HCT116 (cell line): Measurements from ENCODE around the gene L1CAM. TPM values are rescaled to one million over a fixed set of nuclear protein-coding genes. Genes with fewer than 3 reads are reported as not detected.

ENCODE experiments used
- ATAC-seq: fragments of 200-7000 bp; cut with Tn5 transposase; 2 replicates; pipeline ENCODE4 v1.9.1; 2020; ENCODE audit warnings: mild to moderate bottlenecking, moderate library complexity
- BruUV-seq: library from RNA; stranded (reverse); fragments of 400-500 nt; replicated peaks from 2 replicates; lab custom pipeline; 2021; lab: Mats Ljungman, UMichigan
- CTCF ChIA-PET: fragments of 300-600 bp; sonication (Branson Sonifier 250); formaldehyde crosslinking; loops from one replicate; lab custom pipeline; 2021; ENCODE audit warnings: antibody characterized with exemption; lab: Charles Lee
- POLR2A ChIA-PET: fragments of 300-600, 350-600 bp; sonication (Branson Sonifier 250); formaldehyde crosslinking; loops from one replicate; lab custom pipeline; 2021; ENCODE audit warnings: antibody characterized with exemption; lab: Charles Lee
- RAD21 ChIA-PET, 2 experiments: fragments of 300-600 bp; sonication (Branson Sonifier 250); formaldehyde crosslinking; loops; one replicate each; lab custom pipeline; 2023; ENCODE audit warnings: low total read pairs in 2 of 2; ENCODE audit not compliant: uncharacterized antibody in 2 of 2, unreplicated experiment in 2 of 2, low non-redundant PET in 1 of 2; lab: Charles Lee
- DNase-seq: peaks from one replicate; pipeline ENCODE4 v3.0.0-alpha.2; 2010; ENCODE audit warnings: low read depth, low spot score
- H2AFZ ChIP-seq: fragments of 200-600 bp; shearing (Covaris generic), sonication (generic); 2 replicates; pipeline ENCODE4 v1.6.1; 2017; ENCODE audit warnings: low read depth, mixed run types, mixed read lengths, antibody characterized with exemption, low read length; ENCODE audit not compliant: poor library complexity, severe bottlenecking
- H3K27ac ChIP-seq: 2 replicates; pipeline ENCODE4 v1.5.1; 2012; ENCODE audit warnings: low read depth, low read length
- H3K27me3 ChIP-seq: fragments of 200-600 bp; sonication (generic); 2 replicates; pipeline ENCODE4 v1.6.1; 2016; ENCODE audit warnings: mixed run types, low read length, mixed read lengths; ENCODE audit not compliant: insufficient read depth
- H3K36me3 ChIP-seq, 2 experiments: fragments of 200-500 bp in 1 of 2; fragments of 200-600 bp in 1 of 2; sonication (Bioruptor generic) in 1 of 2; sonication (generic) in 1 of 2; 2 replicates each; pipeline versions ENCODE4 v1.5.1 to v1.6.1; 2014 to 2016; ENCODE audit warnings: low read length in 2 of 2, inconsistent platforms in 1 of 2, mixed read lengths in 1 of 2, mixed run types in 1 of 2; ENCODE audit not compliant: insufficient read depth in 2 of 2, control insufficient read depth in 1 of 2
- H3K4me1 ChIP-seq, 2 experiments: fragments of 200-600 bp in 1 of 2; sonication (generic) in 1 of 2; 2 replicates each; pipeline versions ENCODE4 v1.5.1 to v1.6.1; 2012 to 2017; ENCODE audit warnings: low read length in 2 of 2, inconsistent platforms in 1 of 2, mild to moderate bottlenecking in 1 of 2, mixed read lengths in 1 of 2, mixed run types in 1 of 2, moderate library complexity in 1 of 2; ENCODE audit not compliant: insufficient read depth in 2 of 2, control insufficient read depth in 1 of 2
- H3K4me2 ChIP-seq: fragments of 200-600 bp; sonication (generic); 2 replicates; pipeline ENCODE4 v1.6.1; 2017; ENCODE audit warnings: mixed run types, low read length, mixed read lengths
- H3K4me3 ChIP-seq, 2 experiments: fragments of 200-600 bp in 1 of 2; sonication (generic) in 1 of 2; replicated peaks in 1 of 2; 2 replicates each; pipeline ENCODE4 v1.5.1; 2011 to 2016; ENCODE audit warnings: low read length in 2 of 2, control low read depth in 1 of 2, low read depth in 1 of 2, mild to moderate bottlenecking in 1 of 2, mixed read lengths in 1 of 2, mixed run types in 1 of 2
- H3K79me2 ChIP-seq: fragments of 200-600 bp; sonication (generic); 2 replicates; pipeline ENCODE4 v1.6.1; 2017; ENCODE audit warnings: mild to moderate bottlenecking, mixed run types, low read length, moderate library complexity, mixed read lengths; ENCODE audit not compliant: insufficient read depth
- H3K9ac ChIP-seq: fragments of 200-600 bp; sonication (generic); 2 replicates; pipeline ENCODE4 v1.6.1; 2016; ENCODE audit warnings: low read length, mixed read lengths
- H3K9me2 ChIP-seq: fragments of 200-600 bp; sonication (generic), shearing (Covaris generic); 2 replicates; pipeline ENCODE4 v1.6.1; 2017; ENCODE audit warnings: mixed run types, mild to moderate bottlenecking, moderate library complexity; ENCODE audit not compliant: insufficient read depth
- H3K9me3 ChIP-seq, 2 experiments: fragments of 200-500 bp in 1 of 2; fragments of 200-600 bp in 1 of 2; sonication (Bioruptor generic) in 1 of 2; sonication (generic) in 1 of 2; 2 replicates each; pipeline ENCODE4 v1.6.1; 2014 to 2017; ENCODE audit warnings: low read length in 2 of 2, mixed read lengths in 2 of 2, inconsistent platforms in 1 of 2, low read depth in 1 of 2, mild to moderate bottlenecking in 1 of 2, mixed run types in 1 of 2, moderate library complexity in 1 of 2; ENCODE audit not compliant: control insufficient read depth in 1 of 2, insufficient read depth in 1 of 2
- H4K20me1 ChIP-seq: fragments of 200-600 bp; sonication (generic), shearing (Covaris generic); 2 replicates; pipeline ENCODE4 v1.6.1; 2017; ENCODE audit warnings: mixed run types, mild to moderate bottlenecking, moderate library complexity; ENCODE audit not compliant: insufficient read depth
- ATF3 ChIP-seq: IDR thresholded peaks from 2 replicates; pipeline ENCODE4 v1.6.1; 2012
- EZH2phosphoT487 ChIP-seq: fragments of 200-600 bp; IDR thresholded peaks from 2 replicates; pipeline ENCODE4 v1.6.1; 2018; ENCODE audit warnings: antibody characterized with exemption, borderline replicate concordance
- POLR2A ChIP-seq: IDR thresholded peaks from 2 replicates; pipeline ENCODE4 v1.7.0; 2011; ENCODE audit warnings: borderline replicate concordance; ENCODE audit not compliant: insufficient read depth, insufficient read length; ENCODE audit errors: extremely low read depth
- POLR2AphosphoS5 ChIP-seq: IDR thresholded peaks from 2 replicates; pipeline ENCODE4 v1.6.1; 2011; ENCODE audit warnings: mild to moderate bottlenecking, low read depth, low read length, moderate library complexity
- ZFX ChIP-seq: fragments of 450-650 bp; IDR thresholded peaks from 2 replicates; pipeline ENCODE4 v1.6.1; 2017
- intact Hi-C: fragments of 100-400 bp; cut with micrococcal nuclease; formaldehyde crosslinking; loops from 2 replicates; pipeline ENCODE4 v1.10.0; 2022
- total RNA-seq: library from RNA; stranded (reverse); gene quantifications from one replicate; pipeline ENCODE4 v1.2.1, GENCODE V29; 2021; ENCODE audit not compliant: unreplicated experiment

Gene L1CAM
- total RNA-seq, 1 experiment from 2014 or later, result 14.8 TPM

GRCh38 chrX:153934762-153935325 lies 48.9 kb upstream of the L1CAM start, which contains the start of gene NAA10:
Gene NAA10 (minus strand): TSS chrX:153935037. CDS start chrX:153934904, 133 bp downstream.
- Histone ChIP-seq H4K20me1 (no peaks in the 10 kb centered on the region), H3K36me3 (peaks cover 0 to 5% of the 10 kb centered on the region in 2 experiments; a peak in 2 of 4 replicates), H3K4me1 (peaks cover 4 to 13% of the 10 kb centered on the region in 2 experiments; a peak in 3 of 4 replicates), H2AFZ (no peak within 1 kb of the TSS), H3K9ac (peak within 1 kb of the TSS; percentile 81), H3K9me3 (no peaks in the 10 kb centered on the region), H3K27me3 (no peaks in the 10 kb centered on the region), H3K79me2 (peaks cover 30% of the 10 kb centered on the region), H3K27ac (peak within 1 kb of the TSS; percentile 74), H3K4me2 (peak within 1 kb of the TSS; percentile 80), H3K4me3 (peak within 1 kb of the TSS; percentile 71 to 77), H3K9me2 (no peaks in the 10 kb centered on the region)
- CTCF ChIA-PET, result interaction anchor here (1.0 kb wide), 1 partner anchor 12 kb away, joined by 6 read pairs; no protein-coding TSS in a partner anchor
- no peak for DNase-seq
- no TSS peak for BruUV-seq
- peak; percentile 96 for ATAC-seq
- RAD21 ChIA-PET, result no interaction called here
- intact Hi-C loops, result no loop called here
- TF ChIP-seq ATF3 (no peak), ZFX (0 out of 2 replicates have a peak, but pooled peaks have one; percentile 30), EZH2phosphoT487 (no peak), POLR2A (no peak), POLR2AphosphoS5 (peak; percentile 47)
- POLR2A ChIA-PET, result interaction anchor here (0.7 to 0.8 kb wide), 2 partner anchors 10 to 12 kb away, joined by 3 read pairs; no protein-coding TSS in a partner anchor

- ATAC-seq, result peak; percentile 7; the same call in 1 of the 2 replicates
- Histone ChIP-seq H3K4me3 (peak overlapping the region; percentile 71 to 77), H3K27me3 (no peaks in the 10 kb centered on the region), H3K27ac (peak overlapping the region; percentile 74), H3K9ac (peak overlapping the region; percentile 81), H4K20me1 (no peaks in the 10 kb centered on the region), H3K9me2 (no peaks in the 10 kb centered on the region), H2AFZ (no peak overlapping the region), H3K4me2 (peak overlapping the region; percentile 79), H3K9me3 (no peaks in the 10 kb centered on the region), H3K4me1 (peaks cover 9 to 19% of the 10 kb centered on the region in 2 experiments), H3K36me3 (peaks cover 0 to 5% of the 10 kb centered on the region in 2 experiments; a peak in 2 of 4 replicates), H3K79me2 (peaks cover 30% of the 10 kb centered on the region)
- CTCF ChIA-PET, result interaction anchor here (1.0 kb wide), 1 partner anchor 13 kb away, joined by 6 read pairs; no protein-coding TSS in a partner anchor
- peak; percentile 42; the same call in 1 of the 2 replicates for TF ChIP-seq ZFX
- no peak for TF ChIP-seq POLR2A
- TSS peak; percentile 53 for BruUV-seq
- RAD21 ChIA-PET, result no interaction called here
- POLR2A ChIA-PET, result no interaction called here
- intact Hi-C loops, result no loop called here
- DNase-seq, result no peak
These were observed 48.3 kb upstream of the L1CAM start for GRCh38 chrX:153934148-153934761.
